Measurements from ENCODE around the gene PBX1.

- peak in 1 of 2 donors; percentile 37 for TF ChIP-seq EP300 (IDR thresholded peaks at IDR 0.05)
- no peak for TF ChIP-seq CTCF (IDR thresholded peaks at IDR 0.05)
- TF ChIP-seq POLR2A (IDR thresholded peaks at IDR 0.05): no peak
Observed at GRCh38 chr1:164760569-164760968, 201.6 kb downstream of the PBX1 start.
